CD4-positive, alpha-beta T cell treated with Interleukin-10 for 1 hour (primary cell): ENCODE data around the gene IQCK.

Experiments used
- DNase-seq: peaks from one replicate; pipeline ENCODE4 v3.0.0-alpha.2; 2020

Gene IQCK

DNA sequence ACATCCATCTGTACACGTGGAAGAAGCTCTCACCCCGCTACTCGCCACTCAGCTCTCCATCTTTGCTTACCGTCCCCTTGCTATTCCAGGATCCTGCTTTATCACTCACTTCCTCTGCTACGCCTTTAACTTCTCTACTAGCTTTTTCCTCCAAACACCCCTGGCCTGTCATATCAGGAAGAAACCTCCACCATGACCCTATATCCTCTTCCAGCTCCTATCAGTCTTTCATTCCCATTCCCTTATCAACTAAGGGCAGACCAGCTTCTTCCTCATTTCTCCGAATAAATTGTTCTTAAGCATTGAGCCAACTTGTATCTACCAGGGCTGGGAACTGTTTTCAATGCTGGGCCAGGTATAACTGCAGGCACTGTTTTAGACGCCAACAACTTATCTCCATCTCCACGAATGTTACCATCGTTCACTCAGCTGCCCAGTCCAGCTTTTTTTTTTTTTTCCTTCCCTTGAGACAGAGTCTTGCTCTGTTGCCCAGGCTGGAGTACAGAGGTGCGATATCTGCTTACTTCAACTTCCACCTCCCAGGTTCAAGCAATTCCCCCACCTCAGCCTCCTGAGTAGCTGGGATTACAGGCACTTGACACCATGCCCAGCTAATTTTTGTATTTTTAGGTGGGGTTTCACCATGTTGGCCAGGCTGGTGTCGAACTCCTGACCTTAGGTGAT lies 4.3 kb downstream of the IQCK start:
- no peak for DNase-seq

DNA sequence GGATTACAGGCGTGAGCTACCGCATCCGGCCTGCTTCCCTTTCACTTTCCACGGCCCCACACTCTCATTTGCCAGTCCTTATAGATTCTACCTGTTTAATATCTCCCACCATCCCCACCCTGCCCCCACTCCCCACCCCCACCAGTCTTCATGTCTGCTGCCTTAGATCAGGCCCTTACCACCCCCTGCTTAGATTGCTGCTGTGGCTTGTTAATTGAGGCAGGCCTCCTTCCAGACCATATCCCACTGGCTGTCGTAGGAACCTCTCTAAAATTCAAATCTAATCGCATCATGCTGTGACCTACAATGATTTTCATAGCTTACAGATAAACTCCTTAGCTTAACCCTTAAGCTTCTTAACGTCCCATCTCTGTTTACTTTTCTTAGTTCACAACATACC lies 4.9 kb downstream of the IQCK start:
- DNase-seq: no peak

DNA sequence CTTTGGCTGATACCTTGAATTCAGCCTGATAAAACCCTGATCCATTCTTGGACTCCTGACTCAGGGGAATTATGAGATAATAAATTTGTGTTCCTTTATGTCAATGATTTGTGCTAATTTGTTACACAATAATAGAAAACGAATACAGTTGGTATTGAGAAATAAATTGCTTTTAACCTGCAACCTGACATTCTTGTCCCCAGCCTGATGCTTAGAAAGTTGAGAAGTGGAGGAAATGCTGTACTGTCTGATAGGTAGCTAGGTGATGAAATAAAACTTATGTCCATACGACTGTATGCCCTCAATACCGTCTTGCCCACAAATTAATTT lies 10.5 kb downstream of the IQCK start:
- DNase-seq: no peak

DNA sequence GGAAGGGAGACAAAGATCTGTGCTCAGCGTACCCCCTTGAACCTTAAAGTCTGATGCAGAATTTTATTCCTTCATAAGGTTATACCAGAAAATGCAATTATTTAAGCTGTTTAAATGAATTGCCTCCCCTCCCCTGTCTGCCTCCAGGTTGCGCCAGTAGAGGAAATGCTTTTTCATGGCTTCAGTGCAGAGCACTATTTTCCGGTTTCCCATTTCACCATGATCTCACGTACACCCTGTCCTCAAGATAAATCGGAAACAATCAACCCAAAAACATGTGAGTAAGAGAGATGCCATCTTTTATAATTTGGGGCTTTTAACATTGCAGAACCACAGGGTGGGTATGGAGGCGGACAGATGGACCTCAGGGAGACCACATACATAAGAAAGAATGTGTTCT lies 15.5 kb downstream of the IQCK start:
- DNase-seq: no peak

DNA sequence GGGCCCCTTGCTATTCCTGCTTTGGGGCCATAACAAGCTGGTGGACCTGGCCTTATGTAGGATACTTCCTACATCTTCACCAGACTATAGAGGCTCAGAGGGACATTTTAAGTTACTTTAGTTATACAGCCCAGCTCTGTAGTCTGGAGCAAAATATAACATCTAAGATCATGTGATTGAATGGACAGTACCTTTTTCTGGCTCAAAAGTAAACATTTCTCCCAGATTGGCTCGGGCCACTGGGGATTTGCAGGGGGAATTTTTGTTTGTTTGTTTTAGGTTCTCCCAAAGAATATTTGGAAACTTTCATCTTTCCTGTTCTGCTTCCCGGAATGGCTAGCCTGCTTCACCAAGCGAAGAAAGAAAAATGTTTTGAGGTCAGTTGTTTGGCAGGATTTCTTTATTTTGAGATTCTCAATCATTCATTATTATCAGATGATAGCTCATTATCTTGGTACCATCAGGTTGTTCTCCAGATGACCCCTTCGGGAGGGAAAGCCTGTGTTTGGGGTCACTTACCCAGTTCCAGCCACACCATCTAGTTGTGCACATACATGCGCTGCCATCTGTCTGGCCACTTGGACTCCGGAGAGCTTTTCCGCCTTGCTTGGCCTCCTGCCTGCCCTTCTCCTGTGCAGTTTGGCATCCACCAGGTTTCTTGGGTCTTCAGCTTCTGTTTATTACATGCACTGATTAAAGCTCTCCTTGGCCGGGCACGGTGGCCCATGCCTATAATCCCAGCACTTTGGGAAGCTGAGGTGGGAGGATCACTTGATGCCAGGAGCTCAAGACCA lies 17.2 kb downstream of the IQCK start:
- DNase-seq: no peak

DNA sequence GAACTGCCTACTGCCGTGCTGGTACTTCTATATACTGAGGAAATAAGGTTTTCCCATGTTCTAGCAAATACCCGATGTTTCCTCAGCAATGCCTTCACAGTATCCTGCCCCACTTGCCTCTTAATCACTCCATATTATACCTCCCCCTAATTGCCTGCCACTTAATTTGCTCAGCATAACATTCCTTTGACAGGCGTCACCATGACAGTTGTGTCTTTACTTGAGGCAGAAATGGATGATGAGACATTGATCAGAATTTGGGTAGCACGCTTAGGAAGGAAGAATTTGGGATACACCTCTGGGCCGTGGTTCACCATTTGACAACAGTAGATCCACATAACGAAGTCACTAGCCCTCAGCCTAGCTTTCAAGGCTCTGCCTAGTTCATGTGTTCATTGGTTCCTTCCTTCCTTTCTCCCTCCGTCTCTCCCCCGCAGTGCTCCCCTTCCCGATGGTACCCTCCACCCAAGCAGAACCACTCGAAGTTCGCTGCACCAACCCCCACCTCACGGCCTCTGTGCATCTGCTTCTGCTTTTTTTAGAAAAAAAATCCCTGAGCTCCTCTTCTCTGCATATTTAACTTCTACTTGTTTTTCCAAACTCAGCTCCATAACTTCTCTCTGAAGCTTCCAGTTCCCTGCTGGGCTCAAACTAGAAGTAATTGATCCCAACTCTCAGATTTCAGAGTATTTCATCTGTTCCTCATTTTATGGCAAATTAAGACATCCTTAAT lies 19.4 kb downstream of the IQCK start:
- DNase-seq: no peak

DNA sequence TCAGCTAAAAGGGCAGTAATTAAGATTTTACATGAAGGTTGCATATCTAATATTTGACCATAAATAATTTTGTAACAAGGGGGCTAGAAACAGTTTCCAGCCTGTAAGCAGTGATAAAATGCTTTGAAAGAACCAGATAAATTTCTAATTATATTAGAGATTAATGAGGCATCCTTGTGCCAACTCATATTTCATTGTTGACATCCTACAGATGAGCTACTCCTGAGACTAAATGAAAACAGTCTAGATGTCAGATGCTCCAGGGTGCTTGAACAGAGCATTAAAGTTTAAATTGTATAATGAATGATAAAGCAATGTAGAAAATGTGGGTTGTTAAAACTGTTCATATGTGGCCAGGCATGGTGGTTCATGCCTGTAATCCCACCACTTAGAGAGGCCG lies 23.3 kb downstream of the IQCK start:
- no peak for DNase-seq

DNA sequence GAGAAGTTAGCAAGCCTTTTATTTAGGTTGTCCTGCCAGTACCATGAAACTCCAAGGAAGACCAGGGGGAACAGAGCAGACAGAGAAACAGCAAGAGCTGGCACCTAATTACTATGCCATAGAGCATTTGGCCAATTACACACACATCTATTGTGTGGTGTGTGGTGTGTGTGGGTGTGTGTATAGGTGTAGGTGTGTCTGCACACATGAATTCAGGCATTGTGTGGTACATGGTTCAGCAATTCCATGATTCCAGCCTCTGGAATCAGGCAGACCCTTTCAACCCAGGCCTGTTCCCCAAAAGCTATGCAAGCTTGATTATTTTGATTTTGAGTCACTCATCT lies 25.7 kb downstream of the IQCK start:
- no peak for DNase-seq

DNA sequence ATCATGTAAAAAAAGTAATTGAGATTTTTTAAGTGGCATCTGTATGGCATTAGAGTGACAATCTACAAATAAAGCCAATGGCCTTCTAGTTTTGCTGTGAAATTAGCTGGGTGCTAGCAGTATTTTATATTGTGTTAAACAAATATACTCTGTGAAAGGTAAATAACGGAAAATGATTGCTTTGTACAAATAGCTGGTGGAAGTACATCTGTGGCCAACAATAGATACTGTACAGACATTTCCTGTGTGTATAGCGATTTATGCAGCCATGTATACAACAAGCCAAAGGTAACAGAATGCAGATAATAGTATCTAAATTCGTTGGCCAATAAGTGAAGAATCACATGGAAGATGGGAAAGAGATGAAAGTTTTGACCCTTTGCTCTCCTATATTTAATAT lies 26.6 kb downstream of the IQCK start:
- DNase-seq: no peak

DNA sequence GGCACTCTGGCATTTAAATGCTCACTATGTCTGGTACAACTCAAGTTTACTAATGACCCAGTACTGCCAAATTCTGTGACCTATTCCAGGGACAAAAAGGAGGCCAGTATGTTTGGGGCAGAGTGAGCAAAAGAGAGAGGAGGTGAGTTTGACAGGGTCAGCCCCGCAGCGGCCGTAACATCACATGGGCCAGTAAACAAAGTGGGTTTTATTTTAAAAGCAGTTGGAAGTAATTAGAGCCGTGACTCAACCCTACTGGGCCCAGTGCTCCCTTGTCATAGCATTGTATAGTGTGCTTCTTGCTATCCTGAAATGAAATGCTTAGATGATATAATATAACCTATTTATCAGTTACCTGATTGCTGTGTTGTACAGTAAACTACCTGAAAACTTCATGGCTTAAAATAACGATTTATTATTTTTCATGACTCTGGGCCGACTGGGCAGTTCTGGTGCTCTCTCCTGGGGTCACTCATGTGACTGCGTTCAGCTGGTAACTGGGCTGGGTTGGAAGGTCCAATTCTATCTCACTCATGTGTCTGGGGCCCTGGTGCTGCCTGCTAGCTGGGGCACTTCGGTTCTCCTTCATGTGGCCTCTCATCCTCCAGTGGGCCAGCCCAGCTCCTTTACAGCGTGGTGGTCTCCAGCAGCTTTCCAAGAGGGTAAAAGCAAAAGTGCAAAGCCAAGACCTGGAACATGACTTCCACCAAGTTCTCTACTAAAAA lies 27.4 kb downstream of the IQCK start:
- no peak for DNase-seq

DNA sequence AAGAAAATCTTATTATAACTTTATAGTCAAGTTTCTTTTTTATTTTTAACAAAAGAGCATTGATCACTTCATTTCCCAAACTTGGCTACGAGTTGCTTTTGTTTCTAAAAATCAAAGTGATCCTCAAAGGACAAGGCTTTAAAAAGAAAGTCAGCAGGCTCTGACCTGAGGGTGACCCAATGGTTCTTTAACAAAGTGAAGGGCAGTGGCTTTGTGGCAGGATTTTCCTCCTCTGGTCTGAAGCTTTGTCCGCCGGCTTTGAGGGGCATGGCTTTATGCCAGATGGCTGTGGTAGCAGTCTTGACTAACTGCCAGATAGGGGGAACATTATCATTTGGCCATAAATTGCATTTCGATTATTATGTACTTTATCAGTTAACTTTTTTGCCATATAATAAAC lies 28.5 kb downstream of the IQCK start:
- no peak for DNase-seq

DNA sequence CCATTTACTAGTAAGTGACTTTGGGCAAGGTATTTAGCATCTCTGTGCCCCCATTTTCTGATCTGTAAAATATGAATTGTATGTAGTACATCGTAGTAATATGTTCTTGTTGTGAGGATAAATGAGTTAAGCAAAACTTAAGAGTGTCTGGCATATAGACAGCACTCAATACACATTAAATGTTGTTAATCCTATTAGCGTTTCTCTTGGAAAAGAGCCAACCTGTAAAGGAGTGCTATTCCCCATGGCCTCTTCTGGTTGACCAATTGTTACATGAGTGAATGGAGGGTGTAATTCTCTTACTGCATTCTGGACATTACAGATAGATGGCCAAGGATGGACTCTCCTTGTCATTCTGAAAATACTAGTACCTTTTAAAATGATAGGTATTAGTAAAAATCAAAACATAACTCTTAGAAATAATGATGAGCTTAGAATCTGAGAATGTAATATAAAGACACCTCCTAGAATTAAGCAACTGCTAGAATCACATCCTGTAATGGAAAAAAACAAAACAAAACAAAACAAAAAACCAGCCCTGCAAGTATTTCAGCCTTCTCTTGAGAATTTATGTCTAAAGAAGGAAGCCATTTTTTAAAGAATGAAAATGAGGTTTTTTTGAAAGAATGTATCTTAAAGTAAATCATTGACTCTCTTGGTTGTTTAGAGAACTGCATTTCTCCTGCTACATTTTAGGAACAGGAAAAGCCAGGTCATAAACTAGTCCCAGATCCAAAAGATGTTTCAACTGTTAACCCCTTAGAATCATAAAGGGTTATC lies 30.5 kb downstream of the IQCK start:
- no peak for DNase-seq

DNA sequence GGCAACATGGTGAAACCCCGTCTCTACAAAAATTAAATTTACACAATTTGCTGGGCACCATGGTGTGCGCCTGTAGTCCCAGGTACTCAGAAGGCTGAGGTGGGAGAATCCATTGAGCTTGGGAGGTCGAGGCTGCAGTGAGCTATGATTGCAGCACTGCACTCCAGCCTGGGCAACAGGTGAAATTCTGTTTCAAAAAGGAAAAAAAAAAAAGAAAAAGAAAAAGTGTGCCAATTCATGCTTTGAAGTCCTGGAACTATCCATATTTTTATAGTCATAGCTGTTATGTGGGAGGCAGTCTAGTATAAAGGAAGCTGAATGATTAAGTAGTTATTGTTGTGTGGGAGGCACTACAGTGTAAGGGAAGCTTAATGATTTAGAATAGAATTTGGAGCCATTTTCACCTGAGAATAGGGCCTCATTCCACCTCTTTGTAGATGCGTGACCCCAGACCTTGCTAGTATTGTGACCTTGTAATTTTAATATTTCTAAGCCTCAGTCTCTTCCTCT lies 31.6 kb downstream of the IQCK start:
- no peak for DNase-seq

DNA sequence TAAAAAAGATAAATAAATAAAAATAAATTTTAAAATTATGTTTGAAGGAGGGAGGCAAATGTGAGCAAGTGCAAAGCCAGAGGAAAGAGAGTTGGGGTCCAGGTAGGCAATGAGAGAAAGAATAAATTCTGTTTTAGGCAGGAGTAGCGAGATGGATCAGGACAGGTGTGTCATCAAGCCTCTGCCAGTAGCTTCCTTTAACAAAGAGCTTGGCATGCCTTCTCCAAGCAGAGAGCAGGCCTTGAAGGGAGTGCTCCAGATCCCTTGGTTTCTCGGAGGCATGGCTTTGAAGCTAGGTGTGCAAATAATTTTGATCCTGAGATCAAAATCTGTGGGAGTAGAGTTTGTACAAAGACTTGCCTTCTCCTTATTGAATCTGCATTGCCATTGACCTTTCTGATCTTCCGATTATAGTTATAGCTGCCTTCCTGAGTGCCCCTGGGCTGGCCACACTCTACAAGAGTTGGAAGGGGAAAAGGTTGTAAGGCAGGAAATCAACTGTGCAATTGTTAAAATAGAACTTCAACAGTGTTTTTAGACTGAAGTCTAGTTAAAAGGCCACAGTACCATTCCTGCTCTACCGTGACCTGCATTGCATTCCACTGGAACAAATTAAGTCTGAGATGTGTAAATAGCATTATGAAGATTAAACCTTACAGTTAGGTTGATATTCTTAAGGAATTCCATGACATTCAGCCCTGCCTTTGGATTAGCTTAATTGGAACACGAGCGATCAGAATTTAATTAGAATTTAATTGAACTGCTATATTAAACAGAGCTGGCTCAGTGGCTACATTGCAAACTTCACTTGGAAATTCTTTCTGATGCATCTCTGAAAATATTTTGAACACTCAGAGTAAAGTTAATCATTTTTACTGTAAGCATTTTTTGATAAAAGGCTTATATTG lies 33.7 kb downstream of the IQCK start:
- no peak for DNase-seq

DNA sequence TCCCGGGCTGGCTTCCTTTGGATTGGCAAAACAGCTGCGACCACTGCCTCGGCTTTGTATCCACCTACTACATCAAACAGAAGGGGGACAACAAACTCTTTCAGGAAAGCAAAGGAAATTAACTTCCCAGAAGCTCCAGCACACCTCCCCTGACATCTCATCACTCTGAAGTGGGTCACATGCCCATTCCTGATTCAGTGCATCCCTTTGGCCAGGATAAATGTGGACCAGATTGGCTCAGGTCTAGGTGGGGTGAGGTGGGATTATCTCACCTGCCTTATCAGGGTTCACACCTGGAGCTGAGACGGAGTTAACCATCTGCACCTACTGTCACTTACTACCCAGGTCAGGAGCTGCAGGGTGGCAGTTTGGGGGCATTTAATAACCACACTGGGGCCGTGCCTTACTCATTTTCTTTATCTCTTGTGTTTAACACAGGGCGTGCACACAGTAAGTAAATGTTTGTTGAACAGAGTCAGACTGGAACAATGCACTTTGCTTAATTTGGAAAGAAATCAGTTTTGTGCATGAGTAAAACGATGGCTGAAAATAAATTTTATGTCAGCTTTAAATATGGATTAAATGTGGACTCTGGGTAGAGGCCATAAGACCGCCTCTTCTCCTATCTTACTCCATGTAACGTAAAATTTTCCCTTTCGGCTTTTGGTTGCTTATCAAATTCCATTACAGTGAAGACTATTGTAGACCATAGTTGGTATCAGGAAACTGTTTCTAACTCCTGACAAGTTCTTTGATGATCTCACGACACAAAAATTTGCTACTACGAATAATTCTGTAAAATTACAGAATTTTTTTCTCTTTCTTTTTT lies 36.0 kb downstream of the IQCK start:
- DNase-seq: no peak

DNA sequence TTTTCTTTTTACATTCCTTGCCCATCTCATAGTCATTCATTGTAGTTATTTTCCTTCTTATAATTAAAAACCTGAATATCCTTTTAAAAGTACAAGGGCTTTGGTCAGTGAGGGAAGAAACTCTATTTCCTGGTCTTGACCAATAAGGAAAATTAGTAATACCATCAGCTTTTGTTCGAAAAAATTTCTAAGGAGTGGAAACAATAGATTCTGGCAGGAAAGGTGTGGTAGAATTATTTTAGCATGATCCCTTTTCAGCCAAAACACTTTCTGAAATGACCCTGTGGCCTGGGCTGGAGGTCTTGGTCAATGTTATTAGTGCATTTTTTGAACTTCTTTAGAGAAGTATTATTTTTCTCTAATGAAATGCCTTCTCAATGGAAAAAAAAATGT lies 36.6 kb downstream of the IQCK start:
- no peak for DNase-seq

DNA sequence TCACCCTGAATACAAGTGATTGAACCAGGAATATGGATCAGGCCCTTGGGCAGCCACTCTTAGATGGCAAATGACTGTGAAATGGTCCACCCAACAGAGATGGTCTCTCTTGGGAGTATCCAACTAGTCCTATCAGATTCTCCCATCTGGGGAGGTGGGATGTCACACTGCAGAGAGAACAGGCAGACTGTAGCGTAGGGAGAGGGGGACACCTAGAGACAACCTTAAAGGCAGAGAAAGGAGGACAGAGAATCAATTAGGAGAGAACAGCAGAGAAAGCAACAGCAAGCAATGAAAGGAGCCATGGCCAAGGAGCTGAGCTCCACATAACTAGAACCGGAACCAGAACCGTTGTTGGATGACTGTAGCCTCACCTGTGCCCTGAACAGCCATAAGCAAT lies 37.2 kb downstream of the IQCK start:
- no peak for DNase-seq

DNA sequence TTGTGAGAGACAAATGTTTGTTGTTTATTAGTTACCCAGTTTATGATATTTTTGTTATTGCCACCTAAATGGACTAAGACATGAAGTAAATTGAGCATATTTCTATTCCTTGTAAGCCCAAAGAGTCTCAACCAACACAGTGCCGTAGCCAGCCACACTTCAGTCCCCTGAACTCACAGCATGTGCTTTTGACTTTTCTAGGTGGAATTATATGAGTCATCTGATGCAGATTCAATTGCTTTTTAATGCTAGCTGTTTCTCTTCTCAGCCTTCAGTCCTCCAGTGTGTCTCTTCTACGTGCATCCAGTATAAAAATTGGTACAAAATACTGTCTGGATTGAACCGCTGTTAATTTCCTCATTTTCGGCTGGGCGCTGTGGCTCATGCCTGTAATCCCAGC lies 39.0 kb downstream of the IQCK start:
- DNase-seq: no peak

DNA sequence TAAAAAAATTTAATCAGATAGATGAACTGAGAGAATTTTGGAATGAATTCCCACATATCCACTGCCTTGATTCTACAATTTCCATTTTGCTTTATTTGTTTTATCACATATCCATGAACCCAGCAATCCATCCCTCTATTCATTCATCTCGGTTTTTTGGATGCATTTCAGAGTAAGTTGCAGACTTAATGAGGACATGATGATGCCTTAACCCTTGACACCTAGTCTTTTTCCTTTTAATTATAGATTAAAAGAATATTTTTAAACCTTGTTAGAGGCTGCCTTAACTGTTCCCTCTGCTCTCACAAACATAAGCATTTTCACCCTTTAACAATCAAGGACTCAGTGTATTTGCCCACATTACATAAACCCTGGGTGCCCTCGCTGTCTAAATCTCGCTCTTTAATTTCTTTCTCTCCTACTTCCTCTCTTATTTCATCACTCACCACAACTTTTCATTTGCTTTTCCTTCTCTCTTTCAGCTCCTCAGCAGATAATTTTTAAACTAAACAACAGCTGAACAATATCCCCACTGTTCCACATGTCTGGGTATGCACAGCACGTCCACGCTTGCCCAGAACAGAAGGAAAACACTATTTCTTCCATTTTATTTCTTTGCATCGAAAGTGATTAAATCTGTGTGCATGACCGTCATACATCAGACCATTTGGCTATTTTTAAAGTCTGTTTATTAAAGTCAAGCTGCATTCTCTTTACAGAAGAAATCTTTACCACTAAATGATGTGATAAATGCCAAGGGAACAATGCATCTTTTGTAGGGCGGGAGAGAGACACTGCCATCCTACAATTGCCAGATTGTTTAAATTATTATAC lies 39.9 kb downstream of the IQCK start:
- no peak for DNase-seq
